ES-I3 (cell line): ENCODE measurements around the gene UHRF2.
"Not testable (repeated sequence)": the region's sequence is repeated elsewhere in the genome, so short reads cannot be mapped to it uniquely, and the experiment has no call there.

Experiments
- H3K36me3 ChIP-seq: 2 replicates; pipeline ENCODE4 v1.6.1; 2013; ENCODE audit warnings: mild to moderate bottlenecking, low read length, control low read depth, moderate library complexity; ENCODE audit not compliant: insufficient read depth
- H3K4me1 ChIP-seq: 2 replicates; pipeline ENCODE4 v1.6.1; 2013; ENCODE audit warnings: mild to moderate bottlenecking, control low read depth, low read length; ENCODE audit not compliant: insufficient read depth
- H3K9ac ChIP-seq: 2 replicates; pipeline ENCODE4 v1.6.1; 2013; ENCODE audit warnings: low read depth, mild to moderate bottlenecking, low read length, moderate library complexity
- H3K9me3 ChIP-seq: 2 replicates; pipeline ENCODE4 v1.6.1; 2013; ENCODE audit warnings: mild to moderate bottlenecking, low read length, moderate library complexity; ENCODE audit not compliant: control insufficient read depth, insufficient read depth

The UHRF2 gene

GRCh38 chr9:6444128-6444527 is 31.1 kb downstream of the UHRF2 start:
- no peaks in the 10 kb centered on the region for H3K36me3 ChIP-seq

GRCh38 chr9:6449086-6449485 is 36.1 kb downstream of the UHRF2 start:
- Histone ChIP-seq H3K9me3 (no peaks in the 10 kb centered on the region), H3K9ac (no peak overlapping the region), H3K36me3 (no peaks in the 10 kb centered on the region; the same call in 1 of the 2 replicates), H3K4me1 (peaks cover 14% of the 10 kb centered on the region)

More at GRCh38 chr9:6444128-6444527, 31.1 kb downstream of the UHRF2 start:
- Histone ChIP-seq H3K9ac (no peak overlapping the region), H3K4me1 (peaks cover 1% of the 10 kb centered on the region; the same call in 1 of the 2 replicates), H3K9me3 (no peaks in the 10 kb centered on the region)

- Histone ChIP-seq H3K36me3 (no peaks in the 10 kb centered on the region; the same call in 1 of the 2 replicates), H3K9ac (no peak overlapping the region), H3K4me1 (peaks cover 14% of the 10 kb centered on the region), H3K9me3 (no peaks in the 10 kb centered on the region)
Measured at GRCh38 chr9:6449645-6450044, 36.6 kb downstream of the UHRF2 start.

GRCh38 chr9:6450641-6451375 is 37.8 kb downstream of the UHRF2 start:
- no peak overlapping the region for H3K9ac ChIP-seq
- no peaks in the 10 kb centered on the region for H3K9me3 ChIP-seq
- H3K4me1 ChIP-seq = peaks cover 14% of the 10 kb centered on the region
- H3K36me3 ChIP-seq = no peaks in the 10 kb centered on the region; the same call in 1 of the 2 replicates

GRCh38 chr9:6455292-6455691 is 42.3 kb downstream of the UHRF2 start:
- not testable (repeated sequence) for H3K9me3 ChIP-seq, H3K9ac ChIP-seq, H3K4me1 ChIP-seq, H3K36me3 ChIP-seq

- not testable (repeated sequence) for H3K36me3 ChIP-seq, H3K9ac ChIP-seq, H3K9me3 ChIP-seq, H3K4me1 ChIP-seq
Measured at GRCh38 chr9:6458704-6459103, 45.7 kb downstream of the UHRF2 start.

GRCh38 chr9:6459718-6460117 is 46.7 kb downstream of the UHRF2 start:
- no peaks in the 10 kb centered on the region for H3K9me3 ChIP-seq
- no peaks in the 10 kb centered on the region for H3K36me3 ChIP-seq
- H3K4me1 ChIP-seq = no peaks in the 10 kb centered on the region
- H3K9ac ChIP-seq = no peak overlapping the region

- H3K4me1 ChIP-seq = no peaks in the 10 kb centered on the region
- no peaks in the 10 kb centered on the region for H3K36me3 ChIP-seq
- no peaks in the 10 kb centered on the region for H3K9me3 ChIP-seq
- H3K9ac ChIP-seq = no peak overlapping the region
Measured at GRCh38 chr9:6460189-6460768, 47.3 kb downstream of the UHRF2 start.

GRCh38 chr9:6461619-6462018 is 48.6 kb downstream of the UHRF2 start:
- Histone ChIP-seq H3K9me3 (no peaks in the 10 kb centered on the region), H3K36me3 (no peaks in the 10 kb centered on the region), H3K4me1 (no peaks in the 10 kb centered on the region), H3K9ac (no peak overlapping the region)

GRCh38 chr9:6467006-6467625 is 54.1 kb downstream of the UHRF2 start:
- no peaks in the 10 kb centered on the region for H3K4me1 ChIP-seq
- no peaks in the 10 kb centered on the region for H3K36me3 ChIP-seq
- no peak overlapping the region for H3K9ac ChIP-seq
- H3K9me3 ChIP-seq = no peaks in the 10 kb centered on the region

- Histone ChIP-seq H3K36me3 (no peaks in the 10 kb centered on the region; the same call in 1 of the 2 replicates), H3K9ac (no peak overlapping the region), H3K4me1 (no peaks in the 10 kb centered on the region), H3K9me3 (no peaks in the 10 kb centered on the region)
Measured at GRCh38 chr9:6471231-6471850, 58.3 kb downstream of the UHRF2 start.

- Histone ChIP-seq H3K36me3 (no peaks in the 10 kb centered on the region; the same call in 1 of the 2 replicates), H3K4me1 (no peaks in the 10 kb centered on the region), H3K9ac (no peak overlapping the region), H3K9me3 (no peaks in the 10 kb centered on the region)
Measured at GRCh38 chr9:6473151-6473550, 60.2 kb downstream of the UHRF2 start.

- Histone ChIP-seq H3K9me3 (no peaks in the 10 kb centered on the region), H3K36me3 (peaks cover 3% of the 10 kb centered on the region), H3K9ac (no peak overlapping the region), H3K4me1 (no peaks in the 10 kb centered on the region)
Measured at GRCh38 chr9:6479959-6480358, 67.0 kb downstream of the UHRF2 start.

GRCh38 chr9:6484210-6484609 is 71.2 kb downstream of the UHRF2 start:
- Histone ChIP-seq H3K9me3 (no peaks in the 10 kb centered on the region), H3K9ac (no peak overlapping the region), H3K36me3 (peaks cover 6% of the 10 kb centered on the region), H3K4me1 (no peaks in the 10 kb centered on the region)
